Stimulated activated CD8-positive, alpha-beta memory T cell treated with anti-CD3 and anti-CD28 coated beads, Interleukin-7, amount 100 ng/mL, for 48 hours (primary cell): ENCODE results near the gene RGL1.

Experiments
- DNase-seq, 2 donors: peaks; one replicate each; pipeline ENCODE4 v3.0.0-alpha.2; 2020; ENCODE audit warnings: low read depth in 1 of 2; ENCODE audit errors: extremely low read depth in 1 of 2

The RGL1 gene

GRCh38 chr1:183885142-183885735 lies 80.3 kb downstream of the RGL1 start:
- no peak for DNase-seq

- no peak for DNase-seq
Observed at GRCh38 chr1:183886083-183886828, 81.3 kb downstream of the RGL1 start.

GRCh38 chr1:183886853-183887252 lies 81.9 kb downstream of the RGL1 start:
- DNase-seq = no peak

DNA sequence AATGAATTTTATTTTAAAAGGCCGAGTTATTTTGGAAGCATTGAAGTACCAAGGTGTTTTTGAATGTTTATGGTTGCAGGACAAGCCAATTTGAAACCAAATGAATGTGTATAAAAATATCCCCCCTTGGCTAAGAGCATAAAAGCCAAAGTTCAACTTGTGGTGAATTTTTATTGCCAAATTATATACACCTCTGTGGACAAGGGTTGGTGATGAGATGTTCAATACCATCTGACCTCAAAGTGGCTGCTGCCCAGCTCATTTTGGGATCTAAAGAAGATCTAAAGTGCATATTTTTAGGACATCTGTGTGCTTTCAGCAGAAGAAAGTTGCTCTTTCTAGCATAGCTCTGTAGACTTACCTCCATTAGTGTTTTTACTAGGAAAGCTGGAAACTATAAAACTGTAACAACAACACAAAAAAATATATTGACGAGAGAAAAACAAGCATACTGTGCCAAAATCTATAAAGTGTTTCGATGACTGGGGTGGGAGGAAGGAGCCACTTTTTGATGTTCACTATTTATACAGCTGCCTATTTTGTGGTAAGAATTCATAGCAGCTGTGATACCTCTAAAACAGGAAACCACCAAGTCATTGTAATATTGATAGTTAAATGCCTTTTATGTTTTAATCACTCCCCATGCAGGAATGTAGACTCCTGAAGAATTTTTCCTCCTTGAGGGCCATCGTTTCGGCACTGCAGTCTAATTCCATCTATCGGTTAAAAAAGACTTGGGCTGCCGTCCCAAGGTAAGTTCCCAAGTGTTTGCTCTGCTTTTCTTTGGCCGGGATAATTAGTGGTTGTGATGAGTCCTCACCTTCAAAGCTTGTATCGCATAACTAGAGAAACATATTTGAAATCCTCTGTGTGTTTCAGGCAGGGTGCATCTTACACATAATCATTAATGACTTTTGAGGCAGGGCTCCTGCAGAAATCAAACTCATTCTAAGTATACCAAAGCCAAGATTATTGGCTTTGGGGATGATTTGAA lies 83.2 kb downstream of the RGL1 start:
- no peak for DNase-seq

- no peak for DNase-seq
Observed at GRCh38 chr1:183889095-183889494, 84.2 kb downstream of the RGL1 start.

DNA sequence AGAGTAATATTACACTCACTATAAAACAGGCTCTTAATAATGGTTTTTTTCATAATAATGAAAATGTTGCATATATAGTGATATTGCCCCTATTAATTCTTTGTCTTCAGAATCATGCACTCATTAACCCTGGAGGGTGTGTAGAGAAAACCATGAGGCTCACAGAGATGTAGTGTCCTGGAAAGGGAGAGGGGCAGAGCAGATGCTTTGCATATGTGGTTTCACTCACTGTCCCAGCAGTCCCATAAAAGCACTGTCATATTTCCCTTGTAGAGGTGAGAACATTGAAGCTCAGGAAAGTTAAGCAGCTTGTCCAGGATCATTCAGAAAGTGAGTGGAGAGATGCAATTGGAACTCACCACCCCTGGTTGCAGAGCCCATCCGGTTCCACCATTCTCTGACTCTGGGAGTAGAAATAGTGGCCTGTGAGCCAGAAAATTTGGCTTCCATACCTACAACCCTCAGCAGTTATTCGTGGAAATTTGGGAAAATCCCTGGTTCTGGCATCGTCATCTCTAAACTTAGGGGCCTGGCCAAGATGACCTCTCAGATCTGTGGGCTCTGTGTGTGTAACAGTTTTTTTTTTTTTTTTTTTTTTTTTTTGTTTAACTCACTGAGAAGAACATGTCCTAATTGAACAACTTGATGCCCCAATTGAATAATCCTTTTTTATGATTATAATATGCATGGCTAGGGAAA lies 86.4 kb downstream of the RGL1 start:
- no peak for DNase-seq

GRCh38 chr1:183892351-183892793 lies 87.5 kb downstream of the RGL1 start:
- no peak for DNase-seq

- DNase-seq = no peak
Observed at GRCh38 chr1:183893561-183894289, 88.8 kb downstream of the RGL1 start.

- DNase-seq = no peak
Observed at GRCh38 chr1:183894290-183894565, 89.3 kb downstream of the RGL1 start.

GRCh38 chr1:183896466-183897048 lies 91.6 kb downstream of the RGL1 start:
- DNase-seq = no peak

DNA sequence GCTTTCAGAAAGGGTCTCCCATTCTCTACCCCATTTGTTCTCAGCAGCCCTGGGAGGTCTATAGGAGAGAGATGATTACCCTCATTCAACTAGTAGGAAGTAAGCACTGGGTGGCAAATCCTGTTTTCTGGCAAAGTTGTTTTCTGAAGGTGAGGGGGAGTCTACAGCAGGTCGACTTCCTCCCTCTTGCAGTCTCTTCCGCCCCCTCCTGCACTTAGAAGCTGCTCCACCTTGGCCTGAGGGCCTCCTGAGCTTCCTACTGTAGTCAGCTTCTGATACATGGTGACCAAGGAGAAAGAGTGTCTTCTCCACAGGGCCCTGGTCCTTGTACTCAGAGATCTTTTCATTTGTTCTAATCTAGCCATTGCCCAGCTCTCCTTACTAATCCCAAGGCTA lies 93.1 kb downstream of the RGL1 start:
- no peak for DNase-seq

GRCh38 chr1:183898610-183899009 lies 93.7 kb downstream of the RGL1 start:
- no peak for DNase-seq

- DNase-seq = no peak
Observed at GRCh38 chr1:183901748-183902330, 96.9 kb downstream of the RGL1 start.

GRCh38 chr1:183903101-183903500 lies 98.2 kb downstream of the RGL1 start:
- DNase-seq = no peak

DNA sequence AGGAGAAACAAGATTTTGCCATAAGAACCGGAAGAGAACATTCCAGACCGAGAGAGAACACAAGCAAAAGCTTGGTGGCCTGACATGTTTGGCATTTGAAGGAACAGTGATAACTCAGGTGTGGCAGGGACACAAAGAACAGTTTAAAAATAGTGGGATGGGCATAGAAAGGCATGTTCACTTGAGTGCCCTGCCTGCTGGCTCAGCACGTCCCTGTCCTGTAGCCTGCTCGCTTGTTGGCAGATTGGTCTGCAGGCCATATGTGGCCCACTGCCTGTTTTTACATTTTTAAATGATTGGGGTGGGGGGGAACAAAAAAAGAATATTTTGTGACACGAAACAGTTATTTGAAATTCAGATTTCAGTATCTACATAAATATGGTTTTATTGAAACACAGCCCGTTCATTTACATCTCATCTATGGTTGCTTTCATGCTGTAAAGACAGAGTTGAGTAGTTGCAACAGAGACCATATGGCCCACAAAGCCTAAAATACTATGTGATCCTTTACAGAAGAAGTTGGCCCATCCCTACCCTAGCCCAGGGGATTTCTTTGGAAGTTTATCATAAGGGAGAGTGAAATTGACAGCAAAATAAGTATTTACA lies 100.7 kb downstream of the RGL1 start:
- no peak for DNase-seq

- DNase-seq = no peak
Observed at GRCh38 chr1:183907070-183907469, 102.2 kb downstream of the RGL1 start.

- DNase-seq = no peak
Observed at GRCh38 chr1:183908079-183908478, 103.2 kb downstream of the RGL1 start.

DNA sequence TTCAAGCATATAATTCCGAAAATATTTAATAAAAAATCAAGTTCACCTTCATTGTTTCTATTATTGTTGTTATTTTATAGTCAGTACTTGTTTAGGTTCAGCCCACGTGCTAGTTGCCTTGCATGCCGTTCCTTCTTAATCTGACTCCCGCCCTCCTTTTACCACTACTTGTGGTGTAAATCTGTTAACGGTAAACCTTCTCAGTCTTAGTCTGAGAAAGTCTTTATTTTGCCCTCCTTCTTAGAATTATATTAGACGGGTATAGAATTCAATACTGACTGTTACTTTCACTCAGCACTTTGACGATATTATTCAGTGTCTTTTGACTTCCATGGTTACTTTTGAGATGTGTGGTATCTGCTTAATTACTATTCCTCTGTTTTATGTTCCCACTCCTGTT lies 104.8 kb downstream of the RGL1 start:
- no peak for DNase-seq

GRCh38 chr1:183910845-183911244 lies 105.9 kb downstream of the RGL1 start:
- no peak for DNase-seq
